ENCODE measurements around the gene KMT2D. TPM values are rescaled to one million over a fixed set of nuclear protein-coding genes. Genes with fewer than 3 reads are reported as not detected.

Gene KMT2D
- total and polyA plus RNA-seq, 2 experiments from 2014 or later, result 17.6 to 120 TPM

DNA sequence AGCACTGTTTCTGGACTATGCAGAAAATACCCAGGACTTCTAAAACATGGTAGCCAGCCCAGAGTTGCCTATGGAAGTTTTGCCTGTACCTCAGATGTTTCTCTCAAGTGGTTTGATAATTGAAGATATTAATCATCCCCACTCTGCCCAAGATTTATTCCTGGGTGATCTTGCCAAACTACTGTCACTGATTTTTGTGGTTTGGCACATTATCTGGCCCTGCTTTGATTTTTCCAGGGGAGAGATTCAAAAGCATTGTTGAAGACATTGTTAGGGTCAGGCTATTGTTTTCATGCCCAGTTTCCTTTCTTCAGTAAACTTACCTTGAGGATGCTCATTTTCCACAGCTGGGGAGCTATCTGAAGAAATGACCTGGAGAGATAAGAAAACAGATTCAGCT, 47.9 kb downstream of the KMT2D start:
- Histone ChIP-seq H3K4me2 (no peak overlapping the region), H3K27me3 (ENCODE audit: insufficient read depth) (no peaks in the 10 kb centered on the region), H3K27ac (ENCODE audit: low read depth) (no peak overlapping the region), H3F3A (replicated peaks; ENCODE audit: low read depth) (peaks cover 3% of the 10 kb centered on the region; the same call in 1 of the 2 replicates), H3K9me2 (ENCODE audit: insufficient read depth) (no peaks in the 10 kb centered on the region), H3K4me3 (no peak overlapping the region), H3K36me3 (ENCODE audit: insufficient read depth) (no peaks in the 10 kb centered on the region), H3K4me1 (ENCODE audit: insufficient read depth) (peaks cover 3% of the 10 kb centered on the region; the same call in 1 of the 2 replicates), H2AFZ (no peak overlapping the region), H4K20me1 (replicated peaks; ENCODE audit: insufficient read depth) (0 out of 2 replicates have a peak, but pooled peaks cover 10% of the 10 kb centered on the region), H3K79me2 (replicated peaks; ENCODE audit: insufficient read depth) (no peaks in the 10 kb centered on the region)
- Mint-ChIP-seq H3K4me3 (no peak overlapping the region), H3K27ac (no peak overlapping the region), H3K27me3 (ENCODE audit: insufficient read depth, low read depth, poor library complexity) (peaks cover 13% of the 10 kb centered on the region), H3K36me3 (ENCODE audit: low read depth) (no peaks in the 10 kb centered on the region; the same call in 2 of the 3 replicates), H3K4me1 (peaks cover 6% of the 10 kb centered on the region; the same call in 2 of the 3 replicates), H3K9me3 (no peaks in the 10 kb centered on the region)
- ATAC-seq (no peak), DNase-seq (ENCODE audit: low spot score) (no peak)
- no peak for TF ChIP-seq CREB1 (CRISPR knock-in tag; IDR thresholded peaks at IDR 0.05; ENCODE audit: low read depth)
- TF ChIP-seq NANOG (IDR thresholded peaks at IDR 0.05; ENCODE audit: borderline replicate concordance), result no peak
- TF ChIP-seq, protein P1, sequence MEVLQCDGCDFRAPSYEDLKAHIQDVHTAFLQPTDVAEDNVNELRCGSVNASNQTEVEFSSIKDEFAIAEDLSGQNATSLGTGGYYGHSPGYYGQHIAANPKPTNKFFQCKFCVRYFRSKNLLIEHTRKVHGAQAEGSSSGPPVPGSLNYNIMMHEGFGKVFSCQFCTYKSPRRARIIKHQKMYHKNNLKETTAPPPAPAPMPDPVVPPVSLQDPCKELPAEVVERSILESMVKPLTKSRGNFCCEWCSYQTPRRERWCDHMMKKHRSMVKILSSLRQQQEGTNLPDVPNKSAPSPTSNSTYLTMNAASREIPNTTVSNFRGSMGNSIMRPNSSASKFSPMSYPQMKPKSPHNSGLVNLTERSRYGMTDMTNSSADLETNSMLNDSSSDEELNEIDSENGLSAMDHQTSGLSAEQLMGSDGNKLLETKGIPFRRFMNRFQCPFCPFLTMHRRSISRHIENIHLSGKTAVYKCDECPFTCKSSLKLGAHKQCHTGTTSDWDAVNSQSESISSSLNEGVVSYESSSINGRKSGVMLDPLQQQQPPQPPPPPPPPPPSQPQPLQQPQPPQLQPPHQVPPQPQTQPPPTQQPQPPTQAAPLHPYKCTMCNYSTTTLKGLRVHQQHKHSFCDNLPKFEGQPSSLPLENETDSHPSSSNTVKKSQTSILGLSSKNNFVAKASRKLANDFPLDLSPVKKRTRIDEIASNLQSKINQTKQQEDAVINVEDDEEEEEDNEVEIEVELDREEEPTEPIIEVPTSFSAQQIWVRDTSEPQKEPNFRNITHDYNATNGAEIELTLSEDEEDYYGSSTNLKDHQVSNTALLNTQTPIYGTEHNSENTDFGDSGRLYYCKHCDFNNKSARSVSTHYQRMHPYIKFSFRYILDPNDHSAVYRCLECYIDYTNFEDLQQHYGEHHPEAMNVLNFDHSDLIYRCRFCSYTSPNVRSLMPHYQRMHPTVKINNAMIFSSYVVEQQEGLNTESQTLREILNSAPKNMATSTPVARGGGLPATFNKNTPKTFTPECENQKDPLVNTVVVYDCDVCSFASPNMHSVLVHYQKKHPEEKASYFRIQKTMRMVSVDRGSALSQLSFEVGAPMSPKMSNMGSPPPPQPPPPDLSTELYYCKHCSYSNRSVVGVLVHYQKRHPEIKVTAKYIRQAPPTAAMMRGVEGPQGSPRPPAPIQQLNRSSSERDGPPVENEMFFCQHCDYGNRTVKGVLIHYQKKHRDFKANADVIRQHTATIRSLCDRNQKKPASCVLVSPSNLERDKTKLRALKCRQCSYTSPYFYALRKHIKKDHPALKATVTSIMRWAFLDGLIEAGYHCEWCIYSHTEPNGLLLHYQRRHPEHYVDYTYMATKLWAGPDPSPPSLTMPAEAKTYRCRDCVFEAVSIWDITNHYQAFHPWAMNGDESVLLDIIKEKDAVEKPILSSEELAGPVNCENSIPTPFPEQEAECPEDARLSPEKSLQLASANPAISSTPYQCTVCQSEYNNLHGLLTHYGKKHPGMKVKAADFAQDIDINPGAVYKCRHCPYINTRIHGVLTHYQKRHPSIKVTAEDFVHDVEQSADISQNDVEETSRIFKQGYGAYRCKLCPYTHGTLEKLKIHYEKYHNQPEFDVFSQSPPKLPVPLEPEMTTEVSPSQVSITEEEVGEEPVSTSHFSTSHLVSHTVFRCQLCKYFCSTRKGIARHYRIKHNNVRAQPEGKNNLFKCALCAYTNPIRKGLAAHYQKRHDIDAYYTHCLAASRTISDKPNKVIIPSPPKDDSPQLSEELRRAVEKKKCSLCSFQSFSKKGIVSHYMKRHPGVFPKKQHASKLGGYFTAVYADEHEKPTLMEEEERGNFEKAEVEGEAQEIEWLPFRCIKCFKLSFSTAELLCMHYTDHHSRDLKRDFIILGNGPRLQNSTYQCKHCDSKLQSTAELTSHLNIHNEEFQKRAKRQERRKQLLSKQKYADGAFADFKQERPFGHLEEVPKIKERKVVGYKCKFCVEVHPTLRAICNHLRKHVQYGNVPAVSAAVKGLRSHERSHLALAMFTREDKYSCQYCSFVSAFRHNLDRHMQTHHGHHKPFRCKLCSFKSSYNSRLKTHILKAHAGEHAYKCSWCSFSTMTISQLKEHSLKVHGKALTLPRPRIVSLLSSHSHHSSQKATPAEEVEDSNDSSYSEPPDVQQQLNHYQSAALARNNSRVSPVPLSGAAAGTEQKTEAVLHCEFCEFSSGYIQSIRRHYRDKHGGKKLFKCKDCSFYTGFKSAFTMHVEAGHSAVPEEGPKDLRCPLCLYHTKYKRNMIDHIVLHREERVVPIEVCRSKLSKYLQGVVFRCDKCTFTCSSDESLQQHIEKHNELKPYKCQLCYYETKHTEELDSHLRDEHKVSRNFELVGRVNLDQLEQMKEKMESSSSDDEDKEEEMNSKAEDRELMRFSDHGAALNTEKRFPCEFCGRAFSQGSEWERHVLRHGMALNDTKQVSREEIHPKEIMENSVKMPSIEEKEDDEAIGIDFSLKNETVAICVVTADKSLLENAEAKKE (CRISPR knock-in tag; IDR thresholded peaks at IDR 0.05), result no peak
- TF ChIP-seq, protein P2, sequence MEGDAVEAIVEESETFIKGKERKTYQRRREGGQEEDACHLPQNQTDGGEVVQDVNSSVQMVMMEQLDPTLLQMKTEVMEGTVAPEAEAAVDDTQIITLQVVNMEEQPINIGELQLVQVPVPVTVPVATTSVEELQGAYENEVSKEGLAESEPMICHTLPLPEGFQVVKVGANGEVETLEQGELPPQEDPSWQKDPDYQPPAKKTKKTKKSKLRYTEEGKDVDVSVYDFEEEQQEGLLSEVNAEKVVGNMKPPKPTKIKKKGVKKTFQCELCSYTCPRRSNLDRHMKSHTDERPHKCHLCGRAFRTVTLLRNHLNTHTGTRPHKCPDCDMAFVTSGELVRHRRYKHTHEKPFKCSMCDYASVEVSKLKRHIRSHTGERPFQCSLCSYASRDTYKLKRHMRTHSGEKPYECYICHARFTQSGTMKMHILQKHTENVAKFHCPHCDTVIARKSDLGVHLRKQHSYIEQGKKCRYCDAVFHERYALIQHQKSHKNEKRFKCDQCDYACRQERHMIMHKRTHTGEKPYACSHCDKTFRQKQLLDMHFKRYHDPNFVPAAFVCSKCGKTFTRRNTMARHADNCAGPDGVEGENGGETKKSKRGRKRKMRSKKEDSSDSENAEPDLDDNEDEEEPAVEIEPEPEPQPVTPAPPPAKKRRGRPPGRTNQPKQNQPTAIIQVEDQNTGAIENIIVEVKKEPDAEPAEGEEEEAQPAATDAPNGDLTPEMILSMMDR (conservative IDR thresholded peaks at IDR 0.05; ENCODE audit: low read depth in 2 of 2), result no peak
- TF ChIP-seq JUNB (IDR thresholded peaks at IDR 0.05; ENCODE audit: unreplicated experiment), result no peak
- TF ChIP-seq, protein P3, sequence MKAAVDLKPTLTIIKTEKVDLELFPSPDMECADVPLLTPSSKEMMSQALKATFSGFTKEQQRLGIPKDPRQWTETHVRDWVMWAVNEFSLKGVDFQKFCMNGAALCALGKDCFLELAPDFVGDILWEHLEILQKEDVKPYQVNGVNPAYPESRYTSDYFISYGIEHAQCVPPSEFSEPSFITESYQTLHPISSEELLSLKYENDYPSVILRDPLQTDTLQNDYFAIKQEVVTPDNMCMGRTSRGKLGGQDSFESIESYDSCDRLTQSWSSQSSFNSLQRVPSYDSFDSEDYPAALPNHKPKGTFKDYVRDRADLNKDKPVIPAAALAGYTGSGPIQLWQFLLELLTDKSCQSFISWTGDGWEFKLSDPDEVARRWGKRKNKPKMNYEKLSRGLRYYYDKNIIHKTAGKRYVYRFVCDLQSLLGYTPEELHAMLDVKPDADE (IDR thresholded peaks at IDR 0.05), result no peak
- TF ChIP-seq EZH2phosphoT487 (IDR thresholded peaks at IDR 0.05; ENCODE audit: unreplicated experiment), result no peak
- no peak for TF ChIP-seq POLR2AphosphoS5 (IDR thresholded peaks at IDR 0.05; ENCODE audit: low read depth)
- TF ChIP-seq, protein P4, sequence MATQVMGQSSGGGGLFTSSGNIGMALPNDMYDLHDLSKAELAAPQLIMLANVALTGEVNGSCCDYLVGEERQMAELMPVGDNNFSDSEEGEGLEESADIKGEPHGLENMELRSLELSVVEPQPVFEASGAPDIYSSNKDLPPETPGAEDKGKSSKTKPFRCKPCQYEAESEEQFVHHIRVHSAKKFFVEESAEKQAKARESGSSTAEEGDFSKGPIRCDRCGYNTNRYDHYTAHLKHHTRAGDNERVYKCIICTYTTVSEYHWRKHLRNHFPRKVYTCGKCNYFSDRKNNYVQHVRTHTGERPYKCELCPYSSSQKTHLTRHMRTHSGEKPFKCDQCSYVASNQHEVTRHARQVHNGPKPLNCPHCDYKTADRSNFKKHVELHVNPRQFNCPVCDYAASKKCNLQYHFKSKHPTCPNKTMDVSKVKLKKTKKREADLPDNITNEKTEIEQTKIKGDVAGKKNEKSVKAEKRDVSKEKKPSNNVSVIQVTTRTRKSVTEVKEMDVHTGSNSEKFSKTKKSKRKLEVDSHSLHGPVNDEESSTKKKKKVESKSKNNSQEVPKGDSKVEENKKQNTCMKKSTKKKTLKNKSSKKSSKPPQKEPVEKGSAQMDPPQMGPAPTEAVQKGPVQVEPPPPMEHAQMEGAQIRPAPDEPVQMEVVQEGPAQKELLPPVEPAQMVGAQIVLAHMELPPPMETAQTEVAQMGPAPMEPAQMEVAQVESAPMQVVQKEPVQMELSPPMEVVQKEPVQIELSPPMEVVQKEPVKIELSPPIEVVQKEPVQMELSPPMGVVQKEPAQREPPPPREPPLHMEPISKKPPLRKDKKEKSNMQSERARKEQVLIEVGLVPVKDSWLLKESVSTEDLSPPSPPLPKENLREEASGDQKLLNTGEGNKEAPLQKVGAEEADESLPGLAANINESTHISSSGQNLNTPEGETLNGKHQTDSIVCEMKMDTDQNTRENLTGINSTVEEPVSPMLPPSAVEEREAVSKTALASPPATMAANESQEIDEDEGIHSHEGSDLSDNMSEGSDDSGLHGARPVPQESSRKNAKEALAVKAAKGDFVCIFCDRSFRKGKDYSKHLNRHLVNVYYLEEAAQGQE (IDR thresholded peaks at IDR 0.05; ENCODE audit: unreplicated experiment), result no peak
- no peak for TF ChIP-seq ZNF331 (CRISPR knock-in tag; IDR thresholded peaks at IDR 0.05; ENCODE audit: low read depth)
- no peak for TF ChIP-seq ZNF114 (CRISPR knock-in tag; IDR thresholded peaks at IDR 0.05)
- no peak for TF ChIP-seq EZH2 (IDR thresholded peaks at IDR 0.05; ENCODE audit: low read depth, unreplicated experiment)
- no peak for TF ChIP-seq STAT1 (IDR thresholded peaks at IDR 0.05; ENCODE audit: unreplicated experiment)

Measured in GM23338 (cell line).